SW 1271 (cell line): ENCODE data around the gene DCLRE1B.

Experiments used
- DNase-seq, 2 experiments: peaks; one replicate each; lab custom pipeline; 2025; lab: John Stamatoyannopoulos, UW

The DCLRE1B gene

DNA sequence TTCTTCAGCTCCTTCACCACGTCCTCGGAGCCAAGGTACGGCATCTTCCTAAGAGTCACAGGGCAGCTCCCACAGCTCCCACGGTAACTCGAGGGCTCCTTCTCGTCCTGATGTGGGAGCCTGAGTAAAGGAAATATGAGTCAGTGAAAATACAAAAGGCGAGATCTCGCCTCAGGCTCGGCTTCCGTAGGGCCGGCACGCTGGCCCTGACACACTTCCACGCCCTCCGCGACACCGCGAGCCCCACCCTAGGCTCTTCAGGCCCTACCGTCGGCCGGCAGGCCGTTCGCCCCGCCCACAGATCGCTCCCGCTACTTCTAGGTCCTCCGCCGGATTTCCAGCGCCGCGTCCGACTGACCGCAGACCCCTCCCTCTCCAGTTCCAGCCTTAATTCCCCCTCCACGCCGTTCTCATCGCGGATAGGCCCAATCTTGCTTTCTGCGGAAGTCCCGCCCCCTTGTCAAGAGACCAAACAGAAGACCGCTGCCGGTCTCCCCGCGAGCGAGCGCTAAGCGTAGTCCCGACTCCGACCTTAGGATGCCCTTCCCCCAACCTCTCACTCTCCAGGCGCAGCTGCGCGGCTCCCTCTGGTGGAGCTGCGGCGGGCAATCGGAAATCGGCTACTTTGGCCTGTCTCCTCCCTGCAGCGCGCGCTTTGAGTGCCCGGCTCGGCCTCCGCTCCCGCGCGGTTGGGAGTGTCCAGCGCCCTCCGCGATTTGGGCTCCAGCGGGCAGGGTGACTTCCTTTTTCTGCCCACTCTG is at the start of gene DCLRE1B, which contains the start of gene AP4B1:
DCLRE1B (plus strand) TSS at position 653 of the 761 bp plus-strand sequence. CDS start 261 bp downstream, outside the sequence.
AP4B1 (minus strand) TSS at position 126 of the 761 bp plus-strand sequence; CDS start at position 44, 82 bp downstream.
- DNase-seq: peak; percentile 100

DNA sequence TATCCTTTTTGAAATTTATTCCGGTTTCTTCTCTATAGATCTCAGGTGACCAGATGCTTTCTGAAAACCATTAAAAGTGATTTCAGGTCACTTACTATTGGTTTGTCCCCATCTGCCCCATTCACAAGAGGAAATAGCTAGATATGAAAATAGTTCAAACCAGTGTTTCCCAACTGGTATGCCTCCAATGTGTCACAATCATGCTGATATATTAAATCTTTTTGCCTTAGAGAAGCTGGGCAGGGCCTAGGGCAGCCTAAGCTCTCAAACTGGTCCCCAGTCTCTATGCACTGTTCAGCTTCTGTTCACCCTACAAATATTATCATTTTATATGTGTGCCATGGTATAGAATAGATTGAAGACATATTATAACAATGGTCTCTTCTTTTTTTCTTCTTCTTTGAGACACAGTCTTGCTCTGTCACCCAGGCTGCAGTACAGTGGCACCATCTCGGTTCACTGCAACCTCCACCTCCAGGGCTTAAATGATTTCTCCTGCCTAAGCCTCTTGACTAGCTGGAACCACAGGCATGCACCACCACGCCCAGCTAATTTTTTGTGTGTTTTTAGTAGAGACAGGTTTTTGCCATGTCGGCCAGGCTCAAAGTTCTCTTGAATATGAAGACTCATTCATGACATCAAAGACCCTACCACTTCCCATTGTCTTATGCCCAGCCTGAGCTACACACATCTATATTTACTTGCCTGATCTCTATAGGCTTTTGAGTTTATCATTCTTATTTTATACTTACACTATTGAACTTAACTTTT is 49.3 kb upstream of the DCLRE1B start:
- no peak for DNase-seq

DNA sequence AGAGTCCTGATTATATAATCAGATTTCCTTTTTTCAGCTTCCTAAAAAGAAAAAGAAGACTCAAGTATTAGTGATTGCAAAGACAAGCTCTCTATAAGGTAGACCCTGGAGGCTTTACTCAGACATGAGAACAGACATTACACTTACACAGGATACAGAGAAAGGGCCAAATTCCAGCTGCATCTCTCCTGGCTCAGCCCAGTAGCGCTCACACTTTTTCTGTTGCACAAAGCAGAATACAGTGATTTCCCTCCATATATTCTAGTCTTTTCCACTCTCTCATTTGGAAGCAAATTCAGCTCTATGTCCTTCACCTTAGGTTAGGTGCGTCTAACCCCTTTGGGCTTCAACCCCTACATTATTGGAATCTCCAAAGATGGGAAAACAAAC is 48.7 kb upstream of the DCLRE1B start:
- no peak for DNase-seq

DNA sequence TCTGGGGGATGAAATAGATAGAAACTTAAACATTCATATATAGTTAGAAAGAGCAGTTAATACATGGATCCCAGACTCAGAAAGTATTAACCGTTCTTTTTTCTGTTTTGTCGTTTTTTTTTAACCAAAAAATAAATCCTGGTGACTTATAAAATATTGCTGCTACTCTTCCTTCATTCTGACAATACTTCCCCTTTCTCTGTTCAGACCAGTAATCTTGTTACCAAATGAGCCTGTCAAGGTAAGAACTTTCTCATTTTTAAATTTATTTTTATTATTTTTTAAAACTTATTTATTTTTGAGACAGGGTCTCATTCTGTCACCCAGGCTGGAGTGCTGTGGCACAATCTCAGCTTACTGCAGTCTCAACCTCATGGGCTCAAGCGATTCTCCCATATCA is 47.4 kb upstream of the DCLRE1B start:
- no peak for DNase-seq

DNA sequence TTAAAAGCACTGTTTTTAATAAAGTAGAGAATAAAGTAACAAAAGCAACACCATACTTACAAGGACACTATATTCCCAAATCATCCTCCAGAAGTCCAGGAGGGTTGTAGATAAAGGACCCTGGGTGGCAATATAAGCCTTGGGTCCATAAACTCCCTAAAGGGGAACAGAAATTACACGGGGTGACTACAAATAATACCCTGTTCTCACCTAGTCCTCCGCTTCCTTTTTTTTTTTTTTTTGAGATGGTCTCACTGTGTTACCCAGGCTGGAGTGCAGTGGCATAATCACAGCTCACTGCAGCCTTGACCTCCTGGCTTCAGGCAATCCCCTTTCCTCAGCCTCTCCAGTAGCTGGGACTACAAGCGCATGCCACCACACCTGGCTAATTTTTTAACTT is 46.7 kb upstream of the DCLRE1B start:
- no peak for DNase-seq

DNA sequence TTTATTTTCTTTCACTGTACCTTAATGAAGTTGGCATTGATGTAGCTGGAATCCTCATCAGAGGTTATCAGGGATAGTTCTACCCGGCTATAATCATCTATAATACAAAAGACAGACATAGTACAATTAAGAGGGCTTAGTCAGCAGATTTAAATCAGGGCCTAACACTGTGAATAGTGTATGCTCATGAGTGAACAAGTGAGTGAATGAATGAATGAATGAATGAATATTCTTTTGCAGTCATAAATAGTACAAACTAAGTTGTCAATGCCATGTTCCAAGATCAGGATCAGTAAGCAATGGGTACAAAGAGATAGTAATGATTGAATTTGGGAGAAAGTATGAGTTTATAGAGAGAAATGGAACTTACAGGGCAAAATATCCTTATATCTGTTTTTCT is 46.1 kb upstream of the DCLRE1B start:
- DNase-seq: no peak

DNA sequence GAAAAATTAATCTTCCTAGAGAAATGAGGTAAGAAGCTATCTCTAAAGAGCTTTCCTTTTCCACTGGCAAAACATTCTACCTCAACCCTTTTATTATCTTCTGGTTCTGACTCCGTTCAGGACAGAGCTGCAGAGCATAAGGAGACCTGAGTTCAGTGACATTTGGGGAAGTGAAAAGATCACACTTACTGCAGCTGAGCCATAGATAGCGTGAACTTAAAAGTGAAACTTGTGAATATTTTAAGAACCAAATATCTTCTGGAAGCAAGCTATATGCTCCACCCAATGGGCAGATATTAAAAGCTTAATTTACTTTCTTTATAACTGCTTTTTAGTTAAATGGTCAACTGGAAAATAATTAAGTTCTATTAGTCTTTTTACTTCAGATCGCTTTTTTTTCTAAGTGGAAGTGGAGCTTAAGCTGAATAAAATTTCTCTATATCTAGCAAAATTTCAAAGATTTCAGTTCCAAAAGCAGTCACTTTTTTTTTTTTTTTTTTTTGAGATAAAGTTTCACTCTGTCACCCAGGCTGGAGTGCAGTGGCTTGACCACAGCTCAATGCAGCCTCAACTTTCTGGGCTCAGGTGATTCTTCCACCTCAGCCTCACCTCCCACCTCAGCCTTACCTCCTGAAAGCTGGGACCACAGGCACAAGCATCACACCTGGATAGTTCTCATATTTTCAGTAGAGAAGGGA is 45.5 kb upstream of the DCLRE1B start:
- no peak for DNase-seq

DNA sequence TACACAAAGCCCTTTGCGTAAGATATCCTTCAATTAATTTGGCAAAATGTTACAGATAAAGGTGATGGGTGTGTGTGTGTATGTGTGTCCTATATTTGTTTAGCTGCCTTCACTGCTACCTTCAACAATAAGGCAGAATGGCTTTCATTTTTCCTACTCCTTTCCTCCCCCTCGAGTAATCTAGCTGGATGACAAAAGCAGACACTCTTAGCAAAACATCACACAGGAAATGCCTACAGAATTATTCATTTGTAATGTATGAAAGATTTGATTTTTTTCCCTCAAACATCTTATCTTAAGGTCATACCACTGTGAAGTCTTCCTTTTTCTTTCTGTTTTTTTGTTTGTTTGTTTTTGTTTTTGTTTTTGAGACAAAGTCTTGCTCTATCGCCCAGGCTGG is 44.2 kb upstream of the DCLRE1B start:
- DNase-seq: peak; percentile 47 to 80

DNA sequence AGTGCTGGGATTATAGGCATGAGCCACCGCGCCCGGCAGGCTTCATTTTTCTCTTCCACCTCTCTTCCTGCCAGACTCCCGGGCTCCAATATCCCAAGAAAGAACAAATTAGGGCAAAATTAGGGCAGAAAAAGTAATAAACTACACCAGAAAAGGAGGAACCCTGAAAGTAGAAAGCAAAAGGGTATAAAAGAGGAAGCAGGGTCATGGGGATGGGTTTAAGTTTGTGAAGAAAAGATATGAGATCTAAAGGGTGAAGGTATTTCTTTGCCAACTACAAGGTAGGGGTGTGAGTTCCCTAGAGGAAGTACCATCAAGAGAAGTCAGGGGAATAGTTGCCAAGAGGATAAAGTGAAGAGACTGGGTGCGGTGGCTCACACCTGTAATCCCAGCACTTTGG is 43.5 kb upstream of the DCLRE1B start:
- no peak for DNase-seq

DNA sequence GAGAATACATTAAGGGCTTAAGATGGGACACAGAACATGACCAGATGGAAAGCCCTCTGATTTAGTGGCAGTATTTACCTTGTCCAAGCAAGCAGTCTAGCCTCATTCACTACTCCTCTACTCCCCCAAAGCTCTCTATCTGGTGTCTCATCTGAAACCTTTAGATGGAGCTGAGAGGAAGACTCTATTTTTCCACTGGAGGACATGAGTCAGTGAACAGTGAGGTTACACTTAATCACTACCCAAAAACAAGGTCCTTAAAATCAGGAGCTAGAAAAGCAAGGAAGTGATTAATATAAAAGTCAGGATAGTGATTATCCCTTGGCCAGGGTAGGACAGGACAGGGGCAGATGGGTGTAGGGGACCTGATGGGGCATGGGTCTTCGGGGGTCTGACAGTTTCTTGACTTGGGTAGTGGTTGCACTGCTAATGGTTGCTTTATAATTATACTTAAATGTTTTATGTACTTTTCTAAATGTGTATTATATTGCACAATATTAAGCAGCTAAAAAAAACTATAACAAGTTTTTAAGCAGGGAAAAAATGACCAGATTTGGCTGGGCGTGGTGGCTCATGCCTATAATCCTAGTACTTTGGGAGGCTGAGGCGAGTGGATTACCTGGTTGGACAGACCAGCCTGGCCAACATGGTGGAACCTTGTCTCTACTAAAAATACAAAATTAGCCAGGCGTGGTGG is 36.6 kb upstream of the DCLRE1B start:
- DNase-seq: peak in 1 of 2 experiments; percentile 8

DNA sequence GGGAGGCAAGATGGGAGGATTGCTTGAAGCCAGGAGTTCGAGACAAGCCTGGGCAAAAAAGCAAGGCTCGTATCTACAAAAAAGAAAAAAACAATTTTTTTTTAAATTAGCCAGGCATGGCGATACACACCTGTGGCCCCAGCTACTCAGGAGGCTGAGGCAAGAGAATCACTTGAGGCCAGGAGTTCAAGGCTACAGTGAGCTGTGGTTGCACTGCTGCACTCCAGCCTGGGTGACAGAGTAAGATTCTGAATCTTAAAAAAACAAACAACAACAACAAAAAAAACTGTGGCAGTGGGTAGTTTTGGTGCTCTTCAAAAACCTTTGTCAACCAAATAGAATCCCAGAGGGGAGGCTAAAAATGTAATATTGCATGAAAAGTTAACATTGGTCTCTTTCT is 34.3 kb upstream of the DCLRE1B start:
- no peak for DNase-seq

DNA sequence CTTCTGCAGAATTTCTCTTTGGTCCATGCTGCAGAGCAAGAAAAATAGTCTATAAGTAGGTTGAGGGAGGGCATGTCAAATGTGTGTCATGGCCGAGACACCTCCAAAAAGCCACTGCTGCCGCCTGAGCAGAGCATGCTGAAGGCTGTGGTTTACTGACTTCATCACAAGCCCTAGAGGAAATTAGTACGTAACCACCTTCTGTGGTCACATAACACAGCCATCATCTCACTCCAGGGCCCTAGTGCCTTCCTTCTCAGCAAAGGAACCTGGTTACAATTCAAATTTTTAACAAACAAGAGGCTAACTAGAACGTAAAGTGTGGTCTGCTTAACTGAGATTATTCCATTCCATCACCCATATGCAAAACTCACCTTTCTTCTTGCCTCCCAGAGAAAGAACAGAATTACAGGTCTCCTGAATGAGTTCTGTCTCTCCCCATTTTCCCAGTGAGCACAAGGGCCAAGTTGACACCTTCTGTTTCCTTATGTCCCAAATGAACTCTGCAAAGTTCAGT is 33.5 kb upstream of the DCLRE1B start, which contains the start of gene PTPN22:
PTPN22 (minus strand) TSS at position 116 of the 517 bp plus-strand sequence.
- no peak for DNase-seq

DNA sequence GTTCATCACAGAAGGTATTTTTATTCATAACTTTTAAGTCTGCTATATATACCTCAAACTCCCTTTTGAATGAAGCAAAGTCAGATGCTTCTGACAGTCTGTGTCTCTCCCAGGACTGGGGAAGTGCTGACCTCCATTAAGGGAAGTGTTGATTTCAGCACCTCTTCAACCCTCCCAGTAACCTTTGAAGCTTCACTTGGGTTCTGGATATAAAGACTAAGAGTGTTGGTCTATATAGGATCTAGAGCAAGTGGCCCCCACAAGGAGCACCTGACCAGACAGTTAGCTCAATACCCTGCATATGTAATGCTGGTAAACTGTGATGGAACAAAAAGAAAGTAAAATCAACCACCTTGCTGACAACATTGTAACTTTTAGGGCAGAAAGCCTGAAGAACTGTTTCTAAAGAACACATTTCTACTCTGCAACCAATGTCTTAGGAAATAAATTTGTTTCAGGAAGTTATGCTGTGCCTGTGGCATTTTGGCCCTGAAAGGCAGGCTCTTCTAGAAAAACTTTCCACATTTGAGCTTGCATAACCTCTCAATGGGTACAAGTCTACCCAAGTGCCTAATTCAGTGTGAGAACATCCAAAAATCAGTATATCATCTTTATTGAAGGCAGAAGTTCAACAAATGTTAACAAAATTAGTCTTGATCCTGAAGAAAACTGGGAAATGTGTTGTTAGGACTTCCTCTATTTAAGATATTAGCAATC is 32.7 kb upstream of the DCLRE1B start:
- no peak for DNase-seq

DNA sequence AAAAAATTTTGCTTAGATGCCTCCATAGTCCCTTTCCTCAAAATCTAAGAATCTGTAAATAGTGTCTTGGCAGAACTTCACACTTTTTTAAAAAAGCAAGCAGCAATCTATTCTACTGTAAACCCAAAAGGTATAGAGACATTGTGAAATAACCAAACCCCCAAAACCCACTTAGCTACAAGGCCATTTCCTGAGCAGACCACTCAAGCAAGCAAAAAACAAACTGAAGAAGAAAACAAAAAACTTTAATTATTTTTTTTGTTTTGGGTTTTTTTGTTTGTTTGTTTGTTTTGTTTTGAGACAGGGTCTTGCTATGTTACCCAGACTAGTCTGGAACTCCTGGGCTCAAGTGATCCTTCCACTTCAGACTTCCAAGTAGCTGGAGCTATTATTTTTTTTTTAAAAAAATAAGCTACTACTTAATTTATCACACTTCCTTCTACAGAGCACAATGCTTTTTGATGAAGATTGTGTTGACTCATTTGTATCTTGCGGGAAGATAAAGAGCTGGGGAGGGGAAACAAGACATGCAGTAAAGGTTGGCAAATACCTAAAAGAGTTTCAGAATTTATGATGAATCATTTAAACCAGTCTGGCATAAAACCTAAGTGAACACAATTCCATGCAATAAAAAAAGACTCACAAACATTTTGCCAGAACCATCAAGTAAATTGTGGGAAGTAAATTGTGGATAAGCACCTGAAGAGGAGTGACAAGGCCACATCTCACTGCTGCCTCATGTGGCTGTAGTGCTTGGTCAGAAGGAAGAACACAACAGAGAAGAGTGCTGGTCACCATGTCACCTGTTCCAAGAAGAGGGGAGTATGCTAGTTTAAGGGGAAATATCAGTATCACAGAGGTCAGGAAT is 30.9 kb upstream of the DCLRE1B start:
- DNase-seq: peak in 1 of 2 experiments; percentile 42

DNA sequence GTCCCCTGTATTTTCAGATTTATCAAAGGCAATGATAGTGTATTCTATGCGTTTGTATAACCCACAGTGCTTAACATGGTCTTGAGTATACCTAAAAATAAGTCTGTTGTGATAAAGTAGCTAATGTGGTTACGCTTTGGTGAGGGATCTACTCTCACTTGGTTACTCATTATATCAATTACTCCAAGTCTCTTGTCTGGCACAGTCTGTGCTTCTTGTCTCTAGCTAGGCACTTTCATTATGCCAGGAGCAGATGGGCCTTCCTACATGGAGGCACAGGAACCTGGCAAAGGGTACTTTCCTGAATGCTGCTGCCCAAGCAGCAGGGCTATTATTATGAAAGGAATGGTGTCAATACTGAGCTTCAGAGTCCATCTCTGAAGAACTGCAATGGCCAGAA is 29.4 kb upstream of the DCLRE1B start:
- DNase-seq: no peak

DNA sequence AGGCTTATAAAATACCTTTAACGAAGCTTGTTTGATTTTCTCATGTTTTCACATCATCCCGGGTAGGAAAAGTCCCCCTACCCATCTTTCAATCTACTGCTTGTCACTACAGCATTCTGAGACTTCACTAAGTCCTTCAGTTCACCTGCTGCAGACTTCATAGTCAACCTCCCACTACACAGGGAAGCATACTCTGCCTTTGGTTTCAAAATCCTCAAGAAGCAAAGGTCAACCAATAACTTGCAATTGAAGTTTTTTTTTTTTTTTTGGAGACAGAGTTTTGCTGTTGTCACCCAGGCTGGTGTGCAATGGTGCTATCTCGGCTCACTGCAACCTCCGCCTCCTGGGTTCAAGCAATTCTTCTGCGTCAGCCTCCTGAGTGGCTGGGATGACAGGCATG is 28.9 kb upstream of the DCLRE1B start:
- no peak for DNase-seq

DNA sequence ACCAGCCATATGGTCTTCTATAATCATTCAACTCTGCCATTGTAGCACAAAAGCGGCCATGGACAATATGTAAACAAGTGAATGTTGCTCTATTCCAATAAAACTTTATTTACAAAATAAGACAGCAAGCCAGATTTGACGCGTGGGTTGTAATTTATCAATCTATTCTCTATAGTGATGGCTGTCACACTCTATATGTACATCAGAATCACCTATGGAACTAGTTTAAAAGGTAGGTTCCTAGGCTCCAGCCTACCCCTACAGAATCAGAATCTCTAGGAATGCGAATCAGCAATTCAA is 25.4 kb upstream of the DCLRE1B start:
- no peak for DNase-seq

DNA sequence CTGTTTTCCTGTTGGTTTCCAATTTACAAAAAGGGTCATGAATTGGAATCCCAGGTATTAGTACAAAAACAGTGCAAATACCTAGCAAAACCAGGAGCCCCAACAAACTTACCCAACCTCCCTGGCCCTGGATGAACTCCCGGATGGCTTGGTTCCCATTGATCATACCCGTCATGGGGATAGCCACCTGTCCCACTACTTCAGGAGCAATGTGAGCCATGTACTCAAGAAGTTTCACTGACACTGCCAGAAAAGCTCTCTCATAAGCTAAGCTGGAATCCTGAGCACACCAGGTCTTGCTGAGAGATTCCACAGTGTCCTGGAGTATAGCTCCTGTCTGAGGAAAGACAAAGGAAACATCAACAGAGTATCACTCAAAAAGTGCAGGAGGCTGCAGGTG is 23.5 kb upstream of the DCLRE1B start:
- DNase-seq: no peak

DNA sequence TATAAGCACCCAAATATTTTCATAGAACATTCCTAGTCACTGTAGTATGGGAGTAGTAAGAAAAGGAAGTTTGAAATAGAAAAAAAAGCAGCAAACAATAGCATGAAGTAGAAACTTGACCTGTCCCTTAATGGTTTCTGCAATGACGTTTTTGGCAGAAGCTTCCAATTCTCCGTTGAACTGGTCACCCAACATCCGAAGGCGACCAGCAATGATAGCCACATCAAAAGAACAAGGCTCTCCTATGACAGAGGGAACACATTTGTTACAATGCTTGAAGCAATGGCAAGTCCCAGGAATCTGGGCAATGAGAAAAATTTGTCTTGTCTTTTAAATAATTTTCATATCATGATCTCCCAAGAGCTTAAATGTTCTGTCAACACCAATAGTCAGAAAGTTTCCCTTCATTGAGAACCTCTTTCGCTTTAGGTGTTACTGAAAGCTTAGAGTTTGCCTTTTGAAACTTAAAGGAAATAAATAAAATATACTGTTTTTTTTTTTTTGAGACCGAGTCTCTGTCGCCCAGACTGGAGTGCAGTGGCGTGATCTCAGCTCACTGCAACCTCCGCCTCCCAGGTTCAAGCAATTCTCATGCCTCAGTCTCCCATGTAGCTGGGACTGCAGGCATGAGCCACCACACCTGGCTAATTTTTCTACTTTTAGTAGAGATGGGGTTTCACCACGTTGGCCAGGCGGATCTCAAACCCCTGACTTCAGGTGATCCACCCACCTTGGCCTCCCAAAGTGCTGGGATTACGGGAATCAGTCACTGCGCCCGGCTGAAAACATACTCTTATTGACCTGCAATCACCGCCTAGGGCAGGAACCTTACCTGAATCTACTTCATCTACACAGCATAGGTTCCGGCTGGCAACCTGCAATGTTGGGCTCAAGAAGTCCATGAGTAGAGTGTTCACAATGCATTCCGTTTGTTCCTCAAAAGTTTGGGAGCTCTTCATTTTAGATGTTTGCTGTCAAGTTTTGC is 18.4 kb upstream of the DCLRE1B start:
- DNase-seq: no peak
